ENCODE results near the gene MRPS2.

GRCh38 chr9:135514342-135515082, 14.0 kb downstream of the MRPS2 start:
- TF ChIP-seq, protein P1, sequence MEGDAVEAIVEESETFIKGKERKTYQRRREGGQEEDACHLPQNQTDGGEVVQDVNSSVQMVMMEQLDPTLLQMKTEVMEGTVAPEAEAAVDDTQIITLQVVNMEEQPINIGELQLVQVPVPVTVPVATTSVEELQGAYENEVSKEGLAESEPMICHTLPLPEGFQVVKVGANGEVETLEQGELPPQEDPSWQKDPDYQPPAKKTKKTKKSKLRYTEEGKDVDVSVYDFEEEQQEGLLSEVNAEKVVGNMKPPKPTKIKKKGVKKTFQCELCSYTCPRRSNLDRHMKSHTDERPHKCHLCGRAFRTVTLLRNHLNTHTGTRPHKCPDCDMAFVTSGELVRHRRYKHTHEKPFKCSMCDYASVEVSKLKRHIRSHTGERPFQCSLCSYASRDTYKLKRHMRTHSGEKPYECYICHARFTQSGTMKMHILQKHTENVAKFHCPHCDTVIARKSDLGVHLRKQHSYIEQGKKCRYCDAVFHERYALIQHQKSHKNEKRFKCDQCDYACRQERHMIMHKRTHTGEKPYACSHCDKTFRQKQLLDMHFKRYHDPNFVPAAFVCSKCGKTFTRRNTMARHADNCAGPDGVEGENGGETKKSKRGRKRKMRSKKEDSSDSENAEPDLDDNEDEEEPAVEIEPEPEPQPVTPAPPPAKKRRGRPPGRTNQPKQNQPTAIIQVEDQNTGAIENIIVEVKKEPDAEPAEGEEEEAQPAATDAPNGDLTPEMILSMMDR (conservative IDR thresholded peaks at IDR 0.05) = no peak
- no peak for TF ChIP-seq EZH2 (IDR thresholded peaks at IDR 0.05; ENCODE audit: low read depth)
